SJSA1 (cell line): ENCODE data around the gene GJB6. TPM values are rescaled to one million over a fixed set of nuclear protein-coding genes. Genes with fewer than 3 reads are reported as not detected.

ENCODE experiments used
- total RNA-seq: library from RNA; depleted of rRNA; stranded (reverse); fragments of >200 nt; shearing (Covaris generic); gene quantifications from 2 replicates; pipeline ENCODE4 v1.2.3, GENCODE V29; 2014; rRNA removed

GJB6 gene
- total RNA-seq, 1 experiment from 2014 or later: not detected

Other genes with a start within 250 kb of the GJB6 start
- gene GJA3, start 71.3 kb downstream of the GJB6 start, total RNA-seq: not detected in 2 replicates
- not detected in 2 replicates for gene GJB2, start 39.4 kb downstream of the GJB6 start, total RNA-seq